Stimulated activated CD4-positive, alpha-beta T cell treated with anti-CD3 and anti-CD28 coated beads, Interleukin-1b, Interleukin-23, amount 100 ng/mL, for 4 hours (primary cell): ENCODE results near the gene SOX21.
"Not testable (repeated sequence)": the region's sequence is repeated elsewhere in the genome, so short reads cannot be mapped to it uniquely, and the experiment has no call there.

Experiments
- DNase-seq, 2 donors: peaks; one replicate each; pipeline ENCODE4 v3.0.0-alpha.2; 2020; ENCODE audit warnings: low read depth in 2 of 2

Gene SOX21

DNA sequence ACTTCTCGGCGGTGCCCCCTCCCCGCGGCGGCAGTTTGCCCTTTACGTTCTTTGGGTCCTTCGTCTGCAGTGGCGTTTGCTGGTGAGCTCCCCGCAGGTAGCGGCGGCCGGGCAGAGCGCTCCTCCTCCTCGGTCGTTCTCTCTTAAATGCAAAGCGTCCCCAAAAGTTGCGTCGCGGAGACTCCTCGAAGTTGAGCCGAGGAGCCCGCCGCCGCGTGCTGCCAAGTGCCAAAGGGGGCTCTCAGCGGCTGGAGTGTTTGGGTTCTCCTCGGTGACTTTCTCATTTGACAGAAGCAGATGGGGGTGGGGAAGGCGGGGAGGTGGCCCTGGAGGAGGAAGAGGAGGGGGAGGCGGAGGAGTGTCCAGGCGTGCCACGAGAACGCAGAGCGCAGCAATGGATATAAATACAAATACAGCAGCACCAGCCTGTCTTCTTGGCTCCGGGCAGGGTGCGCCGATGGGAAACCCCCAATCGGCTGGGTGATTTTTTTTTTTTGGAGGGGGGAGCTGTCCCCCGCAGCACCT lies at the start of gene SOX21:
Gene SOX21, minus strand, starts transcription at position 259 of the 525 bp plus-strand sequence. CDS start 496 bp downstream, outside the sequence.
- DNase-seq: no peak

DNA sequence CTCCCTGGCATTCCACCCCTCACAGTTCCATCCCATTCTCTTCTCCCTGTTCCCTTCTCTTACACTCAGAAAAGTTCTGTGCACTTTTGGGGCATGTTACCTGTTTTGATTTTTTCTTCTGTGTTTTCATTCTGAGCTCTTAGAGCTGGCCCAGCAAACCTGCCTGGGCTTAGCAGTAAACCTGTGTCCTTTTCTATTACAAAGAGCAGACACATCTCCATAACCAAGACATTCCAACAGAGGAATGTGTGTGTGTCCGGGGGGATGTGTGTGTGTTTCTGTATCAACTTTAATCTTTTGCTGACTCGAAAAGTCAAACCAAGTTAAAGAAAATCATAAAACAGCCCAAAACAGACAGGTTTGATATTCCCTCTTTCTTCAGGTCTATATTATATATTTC lies 49.1 kb upstream of the SOX21 start:
- DNase-seq: no peak

DNA sequence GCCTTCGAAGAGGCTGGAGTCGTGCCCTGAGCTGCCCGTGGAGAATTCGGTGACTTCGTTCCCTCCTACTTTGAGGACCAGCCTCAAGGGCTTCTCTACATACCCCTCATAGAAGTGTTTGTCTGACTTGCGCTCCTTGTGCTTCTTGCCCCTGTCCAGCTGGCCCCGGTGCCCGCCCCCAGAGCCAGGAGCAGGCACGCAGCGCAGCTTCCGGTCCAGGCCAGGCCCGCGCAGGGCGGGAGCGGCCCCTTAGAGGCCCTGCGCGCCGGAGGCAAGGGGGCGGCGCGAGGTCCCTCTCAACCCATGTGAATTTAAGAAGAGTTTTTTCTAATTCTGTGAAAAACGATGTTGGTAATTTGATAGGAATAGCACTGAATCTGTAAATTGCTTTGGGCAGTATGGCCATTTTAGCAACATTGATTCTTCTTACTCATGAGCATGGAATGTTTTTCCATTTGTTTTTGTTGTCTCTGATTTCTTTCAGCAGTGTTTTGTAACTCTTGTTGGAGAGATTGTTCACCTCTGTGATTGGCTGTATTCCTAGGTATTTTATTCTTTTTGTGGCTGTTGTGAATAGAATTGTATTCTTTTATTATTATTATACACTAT lies 46.9 kb upstream of the SOX21 start:
- no peak for DNase-seq

DNA sequence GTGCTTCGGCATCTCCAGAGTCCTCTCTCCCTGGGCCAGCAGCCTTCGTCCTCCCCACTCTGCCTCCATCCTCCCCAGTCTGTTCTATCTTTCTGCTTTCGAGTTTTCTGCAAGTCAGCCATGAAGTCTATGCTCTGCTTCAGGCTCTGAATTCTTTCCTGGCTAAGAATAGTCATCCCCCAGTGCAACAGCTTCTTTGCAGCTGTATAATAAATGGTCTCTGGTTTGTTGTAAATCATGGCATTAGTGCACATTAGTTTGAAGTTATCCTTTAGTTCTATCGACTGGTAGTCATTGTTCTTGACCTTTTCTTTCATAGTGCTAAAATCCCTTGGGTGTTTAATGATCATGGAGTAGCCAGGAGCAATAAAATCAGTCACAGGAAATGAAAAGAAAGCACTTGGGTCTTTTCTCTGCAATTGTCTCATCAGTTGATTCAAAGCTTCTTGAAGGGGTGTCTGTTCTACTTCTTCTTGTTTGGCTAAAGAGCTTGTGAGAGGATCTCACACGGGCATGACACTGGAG lies 46.2 kb upstream of the SOX21 start:
- no peak for DNase-seq

DNA sequence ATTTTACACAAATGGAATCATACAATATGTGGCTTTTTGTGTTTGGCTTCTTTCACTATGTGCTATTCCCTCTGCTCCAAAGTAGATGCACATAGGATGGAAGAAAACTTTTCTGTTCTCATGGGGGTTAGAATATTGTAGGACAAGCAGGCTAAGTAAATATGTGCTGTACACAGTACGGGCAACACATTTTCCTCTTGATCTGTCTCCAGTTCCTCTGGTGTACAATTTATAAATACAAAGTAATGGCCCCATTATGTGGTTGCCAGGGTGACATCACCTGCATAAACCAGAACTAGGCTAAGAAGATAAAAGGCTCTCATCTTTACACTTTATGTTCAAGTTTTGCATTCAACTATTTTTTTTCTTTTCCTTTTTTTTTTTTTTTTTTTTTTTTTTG lies 41.0 kb upstream of the SOX21 start:
- DNase-seq: no peak

DNA sequence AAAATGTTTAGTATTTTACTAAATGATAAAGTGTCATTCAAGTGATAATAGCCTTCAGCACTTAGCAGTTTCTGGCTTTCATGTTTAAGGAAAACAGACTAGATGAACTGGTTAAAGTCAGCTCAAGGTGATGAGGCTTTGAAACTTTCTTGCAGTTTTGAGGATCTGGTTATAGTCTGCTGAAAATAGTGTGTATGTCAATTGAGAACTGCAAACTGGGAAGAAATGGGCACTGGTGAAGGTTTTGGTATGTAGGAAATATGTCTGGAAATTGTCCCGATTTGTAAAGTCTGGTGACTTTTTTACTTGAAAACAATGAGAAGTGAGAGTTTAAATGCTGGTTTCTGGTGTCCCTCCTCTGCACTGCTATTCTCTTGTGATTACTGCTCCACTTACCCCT lies 36.8 kb upstream of the SOX21 start:
- no peak for DNase-seq

DNA sequence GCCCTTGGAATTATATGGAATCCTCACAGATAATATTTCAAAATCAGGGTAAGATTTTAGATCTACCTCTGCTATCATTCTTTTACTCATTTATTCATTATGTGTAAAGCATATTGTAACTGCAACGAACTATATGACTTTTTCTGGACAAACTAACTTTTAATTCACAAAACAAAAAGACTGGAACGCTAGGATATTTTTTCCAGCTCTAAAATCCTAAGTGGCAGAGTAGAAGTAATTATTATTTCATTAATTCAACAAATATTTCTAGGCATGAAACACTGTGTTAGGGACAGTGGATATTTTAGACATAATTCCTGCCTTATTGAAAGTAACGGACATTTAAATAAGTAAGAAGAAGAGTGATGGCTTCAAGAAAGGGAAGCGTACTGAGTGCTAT lies 26.9 kb upstream of the SOX21 start:
- no peak for DNase-seq

DNA sequence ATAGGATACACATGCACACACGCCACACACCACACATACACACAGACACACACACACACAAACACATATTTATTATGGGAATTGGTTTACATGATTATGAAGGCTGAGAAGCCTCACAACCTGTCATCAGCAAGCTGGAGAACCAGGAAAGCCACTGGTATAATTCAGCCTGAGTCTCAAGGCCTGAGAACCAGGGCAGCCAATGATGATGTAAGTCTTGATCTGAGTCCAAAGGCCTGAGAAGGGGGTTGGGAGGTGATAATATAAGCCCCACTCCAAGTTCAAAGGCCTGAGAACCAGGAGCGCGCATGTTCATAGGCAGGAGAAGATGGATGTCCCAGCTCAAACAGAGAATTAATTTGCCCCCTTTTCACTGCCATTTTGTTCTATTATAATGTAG lies 18.7 kb upstream of the SOX21 start:
- DNase-seq: no peak

DNA sequence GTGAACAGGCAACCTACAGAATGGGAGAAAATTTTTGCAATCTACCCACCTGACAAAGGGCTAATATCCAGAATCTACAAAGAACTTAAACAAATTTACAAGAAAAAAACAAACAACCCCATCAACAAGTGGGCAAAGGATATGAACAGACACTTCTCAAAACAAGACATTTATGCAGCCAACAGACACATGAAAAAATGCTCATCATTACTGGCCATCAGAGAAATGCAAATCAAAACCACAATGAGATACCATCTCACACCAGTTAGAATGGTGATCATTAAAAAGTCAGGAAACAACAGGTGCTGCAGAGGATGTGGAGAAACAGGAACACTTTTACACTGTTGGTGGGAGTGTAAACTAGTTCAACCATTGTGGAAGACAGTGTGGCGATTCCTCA lies 17.6 kb upstream of the SOX21 start:
- DNase-seq: not testable (repeated sequence)

DNA sequence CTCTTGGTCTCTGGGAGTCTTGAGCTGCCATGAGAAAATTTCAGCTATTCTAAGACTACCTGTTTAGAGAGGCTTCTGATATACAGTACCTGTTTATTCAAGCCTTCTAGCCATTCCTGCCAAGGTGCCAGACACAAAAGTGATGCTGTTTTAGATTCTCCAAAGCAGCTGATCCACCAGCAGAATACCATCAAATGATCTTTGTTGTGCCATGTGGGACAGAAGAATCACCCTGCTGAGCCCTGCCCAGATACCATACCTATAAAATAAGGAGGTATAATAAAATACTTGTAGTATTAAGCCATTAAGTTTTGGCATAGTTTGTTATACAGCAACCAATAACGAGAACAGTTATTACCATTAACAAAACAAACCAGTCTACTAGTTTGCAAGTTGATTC lies 14.1 kb upstream of the SOX21 start:
- no peak for DNase-seq

DNA sequence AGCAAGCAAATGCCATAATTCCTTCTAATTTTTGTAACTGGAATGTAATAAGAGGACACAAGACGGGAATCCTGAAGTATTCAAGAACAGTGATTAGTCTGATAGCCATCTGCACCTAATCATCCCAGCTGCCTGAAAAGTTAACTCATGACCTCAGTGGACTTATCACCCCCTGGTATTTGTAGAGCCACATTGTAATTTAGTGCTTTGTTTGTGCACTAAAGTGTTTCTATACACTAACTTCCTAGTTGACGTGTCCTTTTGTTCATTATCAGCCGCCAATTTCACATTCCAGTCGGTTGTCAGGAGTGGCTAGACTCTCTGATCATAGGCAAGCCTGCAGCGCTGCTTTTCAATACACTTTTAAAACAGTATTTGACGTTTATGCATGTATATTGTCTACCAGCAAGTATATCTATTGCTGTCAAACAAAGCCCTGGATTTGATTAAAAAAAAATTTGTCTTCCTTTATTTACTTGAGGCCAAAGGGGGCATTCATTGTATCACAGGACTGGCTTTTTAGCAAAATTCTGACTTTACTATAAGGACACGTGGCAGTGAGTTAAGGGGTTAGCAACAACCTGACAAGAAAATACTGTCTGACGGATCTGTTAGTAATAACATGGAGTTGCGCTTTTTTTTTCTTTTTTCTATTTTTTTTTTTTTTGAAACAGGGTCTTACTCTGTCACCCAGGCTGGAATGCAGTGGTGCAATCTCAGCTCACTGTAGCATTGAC lies 10.4 kb upstream of the SOX21 start:
- DNase-seq: no peak

DNA sequence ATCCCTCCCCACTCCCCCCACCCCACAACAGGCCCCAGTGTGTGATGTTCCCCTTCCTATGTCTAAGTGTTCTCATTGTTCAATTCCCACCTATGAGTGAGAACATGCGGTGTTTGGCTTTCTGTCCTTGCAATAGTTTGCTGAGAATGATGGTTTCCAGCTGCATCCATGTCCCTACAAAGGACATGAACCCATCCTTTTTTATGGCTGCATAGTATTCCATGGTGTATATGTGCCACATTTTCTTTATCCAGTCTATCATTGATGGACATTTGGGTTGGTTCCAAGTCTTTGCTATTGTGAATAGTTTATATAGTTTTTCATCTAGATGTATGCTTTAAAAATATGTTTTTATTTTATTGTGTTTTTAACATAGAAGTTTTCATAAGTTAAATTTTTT lies 6.4 kb upstream of the SOX21 start:
- DNase-seq: not testable (repeated sequence)

DNA sequence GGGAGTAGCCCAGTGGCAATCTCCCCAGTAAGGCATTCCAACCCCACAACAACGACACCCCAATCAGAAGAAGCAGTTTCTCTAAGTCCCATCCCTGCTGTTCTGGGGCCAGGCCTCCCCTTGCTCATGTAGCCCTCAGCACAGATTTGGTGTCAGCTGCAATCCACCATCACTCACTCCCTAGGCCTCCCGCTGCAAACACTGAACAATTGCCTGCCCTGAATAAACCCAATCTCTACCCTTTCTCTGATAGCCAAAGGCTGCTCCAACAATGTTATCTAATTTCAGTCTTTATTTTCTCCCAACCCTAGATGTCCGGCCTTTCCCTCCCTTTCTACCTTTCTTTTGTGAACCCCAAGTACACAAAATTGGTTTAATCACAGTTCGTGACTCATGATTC lies 5.6 kb upstream of the SOX21 start:
- DNase-seq: no peak

DNA sequence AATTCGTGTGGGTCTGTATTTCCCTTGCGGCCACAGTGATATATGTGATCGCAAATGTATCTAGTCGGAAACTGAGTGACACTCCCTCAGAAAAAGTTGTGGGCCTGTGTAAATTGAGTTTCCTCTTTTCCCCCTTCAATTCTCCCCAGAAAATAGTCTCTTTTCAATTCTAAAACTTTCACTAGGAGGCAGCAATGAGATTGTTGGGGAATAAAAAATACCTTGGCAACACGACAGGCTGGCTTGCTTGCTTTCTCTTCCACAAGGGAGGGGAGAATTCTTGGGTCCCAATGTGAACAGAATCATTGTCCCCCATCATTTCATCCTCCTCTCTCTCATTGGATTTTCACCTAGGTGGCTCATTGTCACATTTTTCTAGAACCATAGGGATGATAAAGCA lies 3.7 kb upstream of the SOX21 start:
- no peak for DNase-seq

DNA sequence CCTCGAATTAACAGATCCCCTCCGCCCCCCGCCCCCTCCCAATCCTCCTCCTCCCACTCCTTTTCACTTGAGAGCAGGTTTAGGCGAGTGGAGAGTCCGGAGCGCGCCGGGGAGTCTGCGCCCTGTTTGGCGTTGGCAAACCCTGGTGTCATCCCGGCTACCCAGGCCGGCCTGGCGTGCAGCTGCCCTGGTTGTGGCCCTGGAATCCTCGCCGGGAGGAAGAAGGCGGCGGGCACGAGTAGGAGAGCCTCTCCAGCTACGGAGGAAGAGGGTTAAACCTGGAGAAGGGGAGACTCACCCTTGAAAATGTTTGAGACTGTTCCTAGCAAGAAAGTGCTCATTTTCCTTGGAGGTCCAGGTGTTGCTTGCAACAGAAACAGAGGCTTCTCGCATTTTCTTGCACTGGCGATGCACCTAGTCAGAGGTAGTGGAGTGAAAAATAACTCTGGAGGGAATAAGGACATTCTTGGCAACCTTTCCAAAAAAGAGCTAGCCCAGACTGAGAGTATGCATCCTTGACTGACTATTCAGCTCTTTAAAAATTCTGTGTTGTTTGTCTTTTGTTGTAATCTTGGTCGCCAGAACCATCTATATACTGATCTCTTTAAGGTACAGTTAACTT lies 1.3 kb upstream of the SOX21 start:
- no peak for DNase-seq

DNA sequence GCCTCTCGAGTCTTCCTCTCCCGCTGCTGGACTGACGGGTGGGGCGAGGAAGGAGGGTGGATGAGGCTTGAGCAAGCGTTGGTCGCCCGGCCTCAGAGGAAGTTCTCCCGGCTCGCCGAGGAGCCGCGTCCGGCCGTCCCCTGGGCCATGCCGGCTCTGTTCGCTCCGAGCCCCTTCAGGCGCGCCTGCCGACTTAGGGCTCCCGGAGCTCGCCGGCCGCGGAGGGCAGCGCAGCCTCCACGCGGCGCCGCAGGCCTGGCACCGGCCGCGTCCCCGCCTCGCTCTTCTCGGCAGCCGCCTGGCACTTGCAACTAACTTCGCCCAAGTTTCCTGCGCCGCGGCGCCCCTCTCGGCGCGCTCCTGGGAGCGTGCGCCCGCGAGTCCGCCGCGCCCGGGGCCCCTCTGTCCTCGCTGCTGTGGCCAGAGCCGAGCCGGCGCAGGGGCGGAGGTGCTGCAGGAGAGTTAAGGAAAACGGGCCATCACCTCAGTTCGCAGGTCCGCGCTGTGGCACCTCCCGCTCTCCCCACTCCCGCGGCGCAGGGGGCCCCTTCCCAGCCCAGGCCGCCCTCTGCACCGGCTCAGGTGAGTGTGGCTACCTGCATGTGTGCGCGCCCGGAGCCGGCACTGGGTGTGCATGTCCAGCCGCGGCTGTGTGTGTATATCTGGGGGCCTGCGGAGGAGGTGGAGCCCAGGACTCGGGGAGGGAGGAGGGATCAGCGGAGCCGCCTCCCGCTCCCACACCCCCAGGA lies 641 bp upstream of the SOX21 start:
- DNase-seq: no peak

DNA sequence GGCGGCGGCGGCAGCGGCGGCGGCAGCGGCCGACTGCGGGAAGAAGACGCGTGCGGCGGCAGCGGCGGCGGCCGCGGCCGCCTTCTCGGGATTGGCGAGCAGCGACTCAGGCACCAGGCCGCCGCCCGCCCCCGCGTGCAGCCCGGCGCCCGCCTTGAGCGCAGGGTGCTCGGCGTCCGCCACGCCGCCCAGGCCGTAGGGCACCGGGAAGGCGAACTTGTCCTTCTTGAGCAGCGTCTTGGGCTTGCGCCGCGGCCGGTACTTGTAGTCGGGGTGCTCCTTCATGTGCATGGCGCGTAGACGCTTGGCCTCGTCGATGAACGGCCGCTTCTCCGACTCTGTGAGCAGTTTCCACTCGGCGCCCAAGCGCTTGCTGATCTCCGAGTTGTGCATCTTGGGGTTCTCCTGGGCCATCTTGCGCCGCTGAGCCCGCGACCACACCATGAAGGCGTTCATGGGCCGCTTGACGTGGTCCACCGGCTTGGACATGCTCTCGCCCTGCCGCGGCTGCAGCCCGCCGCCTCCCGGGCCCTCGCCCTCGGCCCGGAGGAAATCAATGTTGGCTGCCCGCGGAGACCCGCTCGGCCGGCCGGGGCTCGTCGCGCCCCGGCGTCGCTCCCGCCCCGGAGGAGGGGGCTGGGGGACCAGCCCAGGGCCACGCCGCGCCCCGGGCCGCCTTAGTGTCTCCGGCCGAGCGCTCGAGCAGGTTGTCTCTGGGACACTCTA lies 621 bp downstream of the SOX21 start:
- DNase-seq: no peak

DNA sequence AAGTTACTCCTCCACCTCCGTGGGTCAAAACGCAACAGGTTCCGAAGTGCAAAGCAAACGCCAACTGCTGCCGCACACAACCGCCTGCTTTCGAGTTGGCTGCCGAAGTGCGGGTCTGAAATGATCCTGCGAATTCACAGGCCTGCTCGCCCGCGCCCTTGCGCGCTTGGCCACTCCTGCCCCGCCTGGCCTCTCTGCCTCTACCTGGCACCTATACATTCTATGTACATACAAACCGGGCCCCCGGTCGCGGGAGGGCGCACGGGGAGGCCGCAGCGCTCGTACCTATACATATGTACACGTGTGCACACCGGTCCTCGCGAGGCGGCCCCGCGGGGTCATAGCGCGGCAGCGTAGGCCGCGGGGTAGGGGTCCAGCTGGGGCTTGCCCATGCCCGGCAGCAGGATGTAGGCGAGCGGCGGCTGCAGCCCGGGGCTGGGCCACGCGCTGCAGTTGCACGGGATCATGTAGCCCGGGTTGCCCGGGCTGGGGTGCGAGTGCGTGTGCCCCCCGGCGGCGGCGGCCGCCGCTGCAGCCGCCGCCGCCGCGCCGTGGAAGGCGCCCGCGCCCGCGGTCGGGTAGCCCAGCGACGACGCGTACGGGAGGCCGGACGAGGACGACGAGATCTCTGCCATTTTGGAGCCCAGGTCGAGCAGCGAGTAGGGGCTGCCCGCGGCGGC lies 1.3 kb downstream of the SOX21 start:
- DNase-seq: no peak

DNA sequence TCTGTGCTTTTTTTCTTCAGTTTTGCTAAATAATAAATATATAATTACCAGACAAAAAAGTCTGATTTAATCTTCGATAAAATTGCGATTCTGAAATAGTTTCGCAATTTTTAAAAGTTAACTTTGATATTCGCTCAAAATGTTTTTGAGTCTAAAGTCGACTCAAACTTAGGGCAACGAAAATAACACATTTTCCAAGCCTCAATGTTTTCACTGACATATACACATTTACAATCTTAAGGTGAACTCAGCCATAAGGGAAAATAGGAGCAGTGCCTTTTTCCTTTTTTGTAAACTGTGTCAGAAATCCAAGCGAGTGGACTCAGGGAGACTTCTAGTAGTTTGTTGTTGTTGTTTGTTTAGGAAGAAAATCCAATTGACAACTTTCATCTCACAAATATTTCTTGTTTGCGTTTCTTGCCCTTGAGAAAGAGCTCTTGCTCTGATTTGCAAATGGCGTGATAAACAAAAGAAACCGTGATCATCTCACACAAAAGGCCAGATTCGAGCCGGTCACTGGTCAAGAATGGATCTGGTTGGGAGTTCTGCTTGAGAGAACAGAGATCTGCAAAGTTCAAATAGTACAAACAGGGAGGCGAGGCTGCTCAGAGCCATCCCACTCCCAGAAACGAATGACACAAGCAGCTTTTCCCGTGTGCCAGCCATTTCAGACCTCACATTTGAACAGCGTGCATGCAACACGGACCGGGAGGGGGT lies 2.1 kb downstream of the SOX21 start:
- DNase-seq: no peak
